ENCODE measurements around the gene ZNF593.

Gene ZNF593

GRCh38 chr1:26203642-26204318 is 34.1 kb downstream of the ZNF593 start:
- no peak overlapping the region for H3K4me3 ChIP-seq (ENCODE audit: low read depth, low read length)
- no peak for DNase-seq (ENCODE audit: low read depth)
- in situ Hi-C loops (cut with HindIII; ENCODE audit: low sequenced_read_pairs) = no loop called here
- no peak for TF ChIP-seq CTCF (IDR thresholded peaks at IDR 0.05; ENCODE audit: low read depth, low read length, missing control alignments)

- no peak overlapping the region for H3K4me3 ChIP-seq (ENCODE audit: low read depth, low read length)
- no peak for TF ChIP-seq CTCF (IDR thresholded peaks at IDR 0.05; ENCODE audit: low read depth, low read length, missing control alignments)
- in situ Hi-C loops (cut with HindIII; ENCODE audit: low sequenced_read_pairs) = no loop called here
- DNase-seq (ENCODE audit: low read depth) = no peak
These were observed 40.6 kb downstream of the ZNF593 start for GRCh38 chr1:26210147-26210870.

- H3K4me3 ChIP-seq (ENCODE audit: low read depth, low read length) = no peak overlapping the region
- in situ Hi-C loops (cut with HindIII; ENCODE audit: low sequenced_read_pairs) = no loop called here
- no peak for TF ChIP-seq CTCF (IDR thresholded peaks at IDR 0.05; ENCODE audit: low read depth, low read length, missing control alignments)
- DNase-seq (ENCODE audit: low read depth) = no peak
These were observed 43.0 kb downstream of the ZNF593 start for GRCh38 chr1:26212726-26213125.

GRCh38 chr1:26213335-26213905 is 43.7 kb downstream of the ZNF593 start:
- no peak for TF ChIP-seq CTCF (IDR thresholded peaks at IDR 0.05; ENCODE audit: low read depth, low read length, missing control alignments)
- H3K4me3 ChIP-seq (ENCODE audit: low read depth, low read length) = no peak overlapping the region
- in situ Hi-C loops (cut with HindIII; ENCODE audit: low sequenced_read_pairs) = no loop called here
- DNase-seq (ENCODE audit: low read depth) = no peak

GRCh38 chr1:26215246-26215645 is 45.5 kb downstream of the ZNF593 start:
- in situ Hi-C loops (cut with HindIII; ENCODE audit: low sequenced_read_pairs) = no loop called here
- no peak for TF ChIP-seq CTCF (IDR thresholded peaks at IDR 0.05; ENCODE audit: low read depth, low read length, missing control alignments)

GRCh38 chr1:26218906-26219494 is 49.3 kb downstream of the ZNF593 start:
- H3K4me3 ChIP-seq (ENCODE audit: low read depth, low read length) = no peak overlapping the region
- in situ Hi-C loops (cut with HindIII; ENCODE audit: low sequenced_read_pairs) = no loop called here
- TF ChIP-seq CTCF (IDR thresholded peaks at IDR 0.05; ENCODE audit: low read depth, low read length, missing control alignments) = no peak
- no peak for DNase-seq (ENCODE audit: low read depth)

More at GRCh38 chr1:26215246-26215645, 45.5 kb downstream of the ZNF593 start:
- no peak overlapping the region for H3K4me3 ChIP-seq (ENCODE audit: low read depth, low read length)
- DNase-seq (ENCODE audit: low read depth) = no peak
